Right renal pelvis (tissue), 4 donors: ENCODE measurements around the gene CPSF7. TPM values are rescaled to one million over a fixed set of nuclear protein-coding genes. Genes with fewer than 3 reads are reported as not detected.

Source experiments
- DNase-seq, 4 donors: peaks; one replicate each; pipeline ENCODE4 v3.0.0-alpha.2; 2013; ENCODE audit warnings: low read depth in 4 of 4, low spot score in 3 of 4, missing footprints in 1 of 4
- polyA plus RNA-seq, 4 donors: library from polyadenylated mRNA; unstranded; fragments of 120-200 nt; gene quantifications; one replicate each; pipeline ENCODE4 v1.2.1, GENCODE V29; 2013; ENCODE audit not compliant: insufficient read length in 4 of 4

The CPSF7 gene
- polyA plus RNA-seq, 4 donors, result 99.0 to 117 (median 109) TPM

DNA sequence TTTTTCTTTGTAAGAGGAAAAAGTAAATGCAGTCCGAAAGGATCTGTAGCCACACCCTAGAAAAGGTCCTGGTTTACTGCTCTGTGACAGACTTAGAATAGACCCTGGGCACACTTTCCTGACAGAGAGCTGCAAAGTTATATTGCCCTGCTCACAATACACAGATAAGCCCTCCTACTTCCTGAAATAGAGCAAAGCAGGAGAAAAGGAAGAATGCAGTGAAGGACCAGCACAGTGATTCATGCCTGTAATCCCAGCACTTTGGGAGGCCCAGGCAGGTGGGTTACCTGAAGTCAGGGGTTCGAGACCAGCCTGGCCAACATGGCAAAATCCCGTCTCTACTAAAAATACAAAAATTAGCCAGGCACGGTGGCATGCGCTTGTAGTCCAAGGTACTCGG, 70.3 kb downstream of the CPSF7 start:
- no peak for DNase-seq

DNA sequence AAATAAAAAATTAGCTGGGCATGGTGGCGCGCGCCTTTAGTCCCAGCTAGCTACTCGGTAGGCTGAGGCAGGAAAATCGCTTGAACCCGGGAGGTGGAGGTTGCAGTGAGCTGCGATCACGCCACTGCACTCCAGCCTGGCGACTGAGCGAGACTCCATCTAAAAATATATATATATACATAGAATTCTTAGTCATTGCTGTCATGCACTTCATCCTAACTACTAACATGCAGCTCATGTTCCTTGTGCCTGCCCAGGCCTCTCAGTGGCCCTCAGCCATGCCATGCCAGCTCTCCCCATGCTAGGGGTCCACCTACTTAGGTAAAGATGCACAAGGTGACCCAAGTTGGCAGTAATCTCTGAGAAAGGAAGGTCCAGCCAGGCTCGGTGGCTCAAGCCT, 71.2 kb downstream of the CPSF7 start:
- DNase-seq, result no peak

DNA sequence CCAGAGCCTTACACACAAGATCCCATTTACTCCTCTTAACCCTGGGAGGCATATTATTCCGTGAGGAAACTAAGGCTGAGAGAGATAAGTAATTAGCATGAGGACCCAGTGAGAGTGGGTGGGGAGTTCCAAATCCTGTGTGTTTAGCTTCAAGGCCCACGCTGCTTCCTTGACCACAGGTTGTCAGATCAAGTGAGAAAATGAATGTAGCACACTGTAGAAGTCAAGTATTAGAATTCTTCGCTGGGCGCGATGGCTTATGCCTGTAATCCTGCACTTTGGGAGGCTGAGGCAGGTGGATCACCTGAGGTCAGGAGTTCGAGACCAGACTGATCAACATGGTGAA, 71.9 kb downstream of the CPSF7 start:
- DNase-seq, result no peak

DNA sequence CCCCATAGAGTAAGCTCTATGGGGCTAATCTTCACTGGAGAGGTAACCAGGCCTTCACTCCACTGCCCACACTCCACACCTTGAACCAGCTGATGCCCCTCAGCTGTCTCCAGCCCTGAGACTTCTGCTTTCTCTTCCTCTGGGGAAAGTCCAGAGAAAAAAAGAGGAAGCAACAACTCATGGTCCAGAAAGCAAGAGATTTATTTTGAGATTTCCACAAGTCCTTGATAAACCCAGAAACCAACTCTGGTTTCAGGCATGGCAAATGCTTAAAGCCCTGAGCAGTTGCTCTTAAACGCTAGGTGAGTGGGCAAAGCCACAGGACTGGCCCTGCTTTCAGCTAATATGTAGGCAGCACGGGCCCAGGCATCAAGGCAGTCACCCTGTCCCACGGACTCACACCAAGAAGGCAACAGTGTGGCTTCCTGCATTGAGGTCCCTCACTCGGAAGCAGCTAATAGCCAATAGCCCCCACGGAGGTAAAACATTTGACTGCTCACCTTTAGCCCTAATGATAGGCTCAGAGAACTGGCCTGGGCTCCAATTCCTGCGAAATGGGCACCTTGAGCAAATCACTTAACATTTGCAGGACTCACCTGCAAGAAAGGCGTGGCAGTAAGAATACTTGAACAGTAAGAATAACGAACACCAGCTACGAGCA, 72.4 kb downstream of the CPSF7 start:
- DNase-seq, result no peak

DNA sequence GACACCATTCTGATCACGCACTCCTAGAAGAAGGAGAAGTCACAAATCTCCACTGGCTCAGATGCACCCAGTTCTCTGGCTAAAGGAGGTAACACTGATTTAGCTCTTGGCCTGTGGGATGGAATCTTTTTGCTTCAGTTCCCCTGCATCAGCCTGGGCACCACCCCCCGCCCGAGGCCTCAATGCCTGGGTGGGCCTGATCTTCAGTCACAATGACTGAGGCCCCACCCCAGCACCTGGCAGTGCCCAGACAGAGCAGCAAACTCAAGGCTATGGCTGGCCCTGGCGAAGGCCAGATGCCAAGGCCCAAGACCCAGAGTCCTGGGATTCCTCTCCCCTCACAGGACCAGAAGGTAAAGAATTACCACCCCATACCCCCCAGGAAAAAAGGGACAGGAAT, 73.1 kb downstream of the CPSF7 start:
- DNase-seq, result no peak

DNA sequence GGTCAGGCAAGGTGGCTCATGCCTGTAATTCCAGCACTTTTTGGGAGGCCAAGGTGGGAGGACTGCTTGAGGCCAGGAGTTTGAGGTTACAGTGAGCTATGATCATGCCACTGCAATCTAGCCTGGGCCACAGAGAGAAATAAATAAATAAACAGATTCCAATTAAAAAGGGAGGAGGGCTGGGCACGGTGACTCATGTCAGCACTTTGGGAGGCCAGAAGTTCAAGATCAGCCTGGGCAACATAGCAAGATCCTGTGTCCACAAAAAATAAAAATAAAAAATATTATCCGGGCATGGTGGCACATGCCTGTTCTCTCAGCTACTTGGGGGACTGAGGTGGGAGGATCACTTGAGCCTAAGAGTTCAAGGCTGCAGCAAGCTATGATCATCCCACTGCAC, 75.6 kb downstream of the CPSF7 start:
- no peak for DNase-seq

DNA sequence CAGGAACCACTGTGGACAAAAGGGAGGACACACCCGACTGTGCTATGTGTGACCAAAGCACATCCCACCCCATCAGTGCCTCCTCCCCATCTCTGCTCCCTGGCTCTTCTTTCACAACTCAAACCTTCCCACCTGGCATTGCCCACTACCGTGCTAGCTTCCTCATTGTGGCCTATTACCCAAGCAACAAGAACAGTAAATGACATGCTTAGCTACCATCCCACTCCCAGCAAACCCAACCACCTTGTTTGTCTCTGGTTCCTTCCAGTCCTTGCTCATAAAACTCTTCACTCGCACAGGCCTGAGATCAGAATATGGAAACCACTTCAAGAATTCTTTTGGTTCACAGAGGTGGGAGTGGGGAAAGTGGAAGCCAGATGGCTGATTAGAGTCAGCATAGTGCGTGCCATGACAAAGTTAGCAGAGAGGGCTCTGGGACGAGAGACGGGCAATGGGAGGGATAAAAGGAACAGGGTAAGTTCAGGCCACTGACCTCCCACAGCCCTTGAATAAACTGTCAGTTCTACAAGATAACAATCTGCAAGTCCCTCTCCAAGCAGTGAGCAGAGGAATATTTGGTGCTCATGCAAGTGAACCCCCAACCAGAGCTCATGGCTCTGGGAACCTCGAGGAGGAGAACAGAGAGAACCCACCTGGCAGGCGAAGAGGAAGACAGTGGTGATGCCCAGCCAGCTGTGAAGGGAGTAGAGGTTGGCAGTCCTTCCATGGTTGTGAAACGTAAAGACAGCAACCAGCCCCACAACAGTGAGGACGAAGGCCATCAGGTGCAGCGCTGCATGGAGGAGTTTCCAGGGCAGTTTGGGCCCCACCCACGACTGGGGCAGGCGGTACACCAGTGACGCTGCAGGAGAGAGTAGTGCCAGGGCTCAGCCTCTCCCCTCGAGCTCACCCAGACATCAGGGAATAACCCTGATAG, 76.4 kb downstream of the CPSF7 start:
- no peak for DNase-seq

Other genes with a start within 250 kb of the CPSF7 start
- under 1 TPM in 3 of 4 donors, not detected in 1; 0.05 to 0.51 (median 0.22) TPM for gene PGA3, start 226.5 kb downstream of the CPSF7 start, polyA plus RNA-seq
- gene PGA4, start 207.6 kb downstream of the CPSF7 start, polyA plus RNA-seq, result under 1 TPM; 0.19 to 0.87 (median 0.49) TPM
- under 1 TPM in 2 of 4 donors, not detected in 2; 0.18 to 0.35 TPM for gene PGA5, start 188.8 kb downstream of the CPSF7 start, polyA plus RNA-seq
- gene VWCE, start 134.7 kb downstream of the CPSF7 start, polyA plus RNA-seq, result 1 to 10 TPM; 1.9 to 2.6 (median 2.2) TPM
- 100 to 1,000 TPM; 200 to 221 (median 213) TPM for gene DDB1, start 96.9 kb downstream of the CPSF7 start, polyA plus RNA-seq
- 10 to 100 TPM; 49.4 to 71.4 (median 58.3) TPM for gene TKFC, start 96.7 kb downstream of the CPSF7 start, polyA plus RNA-seq
- gene CYB561A3, start 68.1 kb downstream of the CPSF7 start, polyA plus RNA-seq, result 10 to 100 TPM; 24.4 to 30.2 (median 27.9) TPM
- 10 to 100 TPM; 40.1 to 46.2 (median 43.9) TPM for gene TMEM138, start 67.6 kb downstream of the CPSF7 start, polyA plus RNA-seq
- gene TMEM216, start 37.4 kb downstream of the CPSF7 start, polyA plus RNA-seq, result 10 to 100 TPM; 28.7 to 35.9 (median 32.1) TPM
- gene SDHAF2, start 149 bp upstream of the CPSF7 start, polyA plus RNA-seq, result 10 to 100 TPM; 47.8 to 58.5 (median 50.2) TPM
- gene LRRC10B, start 78.8 kb upstream of the CPSF7 start, polyA plus RNA-seq, result 1 to 10 TPM; 1.0 to 5.3 (median 1.4) TPM
- gene SYT7, start 151.1 kb upstream of the CPSF7 start, polyA plus RNA-seq, result 1 to 10 TPM; 4.7 to 7.5 (median 5.2) TPM